ENCODE results near the gene CYTH1.

Gene CYTH1

GRCh38 chr17:78652024-78652423, 130.0 kb downstream of the CYTH1 start:
- DNase-seq (ENCODE audit: low spot score in 2 of 2): no peak
- Mint-ChIP-seq H3K9me3 (peaks cover 2% of the 10 kb centered on the region), H3K27me3 (peaks cover 4% of the 10 kb centered on the region), H3K36me3 (peaks cover 8% of the 10 kb centered on the region), H3K27ac (no peak overlapping the region), H3K4me1 (no peaks in the 10 kb centered on the region), H3K4me3 (no peak overlapping the region)
- no peak for ATAC-seq (ENCODE audit: low read depth)

GRCh38 chr17:78651554-78651953, 130.5 kb downstream of the CYTH1 start:
- Mint-ChIP-seq H3K4me3 (no peak overlapping the region), H3K9me3 (peaks cover 2% of the 10 kb centered on the region), H3K27me3 (peaks cover 4% of the 10 kb centered on the region), H3K36me3 (peaks cover 8% of the 10 kb centered on the region), H3K27ac (no peak overlapping the region), H3K4me1 (no peaks in the 10 kb centered on the region)
- no peak for DNase-seq (ENCODE audit: low spot score in 2 of 2)
- no peak for ATAC-seq (ENCODE audit: low read depth)

- Mint-ChIP-seq H3K36me3 (peaks cover 8% of the 10 kb centered on the region), H3K4me1 (peaks cover 6% of the 10 kb centered on the region), H3K27ac (no peak overlapping the region), H3K9me3 (peaks cover 2% of the 10 kb centered on the region), H3K27me3 (peaks cover 4% of the 10 kb centered on the region), H3K4me3 (no peak overlapping the region)
- no peak for DNase-seq (ENCODE audit: low spot score in 2 of 2)
- no peak for ATAC-seq (ENCODE audit: low read depth)
Observed at GRCh38 chr17:78650093-78650715, 131.9 kb downstream of the CYTH1 start.

GRCh38 chr17:78648293-78648692, 133.8 kb downstream of the CYTH1 start:
- ATAC-seq (ENCODE audit: low read depth): no peak
- Mint-ChIP-seq H3K27ac (peak overlapping the region; percentile 92), H3K4me1 (peaks cover 6% of the 10 kb centered on the region), H3K9me3 (peaks cover 2% of the 10 kb centered on the region), H3K36me3 (peaks cover 8% of the 10 kb centered on the region), H3K27me3 (no peaks in the 10 kb centered on the region), H3K4me3 (no peak overlapping the region)
- DNase-seq (ENCODE audit: low spot score in 2 of 2): no peak

GRCh38 chr17:78647032-78647431, 135.0 kb downstream of the CYTH1 start:
- ATAC-seq (ENCODE audit: low read depth) (no peak), DNase-seq (ENCODE audit: low spot score in 2 of 2) (no peak)
- Mint-ChIP-seq H3K27ac (peak overlapping the region; percentile 92), H3K4me1 (peaks cover 6% of the 10 kb centered on the region), H3K27me3 (no peaks in the 10 kb centered on the region), H3K9me3 (peaks cover 2% of the 10 kb centered on the region), H3K4me3 (no peak overlapping the region), H3K36me3 (peaks cover 8% of the 10 kb centered on the region)

- DNase-seq (ENCODE audit: low spot score in 2 of 2) (peak; percentile 57 to 79), ATAC-seq (ENCODE audit: low read depth) (peak; percentile 98)
- H3K4me3 Mint-ChIP-seq: peak overlapping the region; percentile 75
- H3K4me1 Mint-ChIP-seq: peaks cover 6% of the 10 kb centered on the region
- peak overlapping the region; percentile 92 for H3K27ac Mint-ChIP-seq
- H3K9me3 Mint-ChIP-seq: peaks cover 2% of the 10 kb centered on the region
- peaks cover 8% of the 10 kb centered on the region for H3K36me3 Mint-ChIP-seq
- H3K27me3 Mint-ChIP-seq: no peaks in the 10 kb centered on the region
Observed at GRCh38 chr17:78645421-78646295, 136.4 kb downstream of the CYTH1 start.

- Mint-ChIP-seq H3K27me3 (no peaks in the 10 kb centered on the region), H3K4me1 (peaks cover 6% of the 10 kb centered on the region), H3K27ac (peak overlapping the region; percentile 20), H3K9me3 (peaks cover 2% of the 10 kb centered on the region), H3K36me3 (peaks cover 8% of the 10 kb centered on the region), H3K4me3 (no peak overlapping the region)
- no peak for DNase-seq (ENCODE audit: low spot score in 2 of 2)
- ATAC-seq (ENCODE audit: low read depth): no peak
Observed at GRCh38 chr17:78644931-78645351, 137.1 kb downstream of the CYTH1 start.

GRCh38 chr17:78644224-78644623, 137.8 kb downstream of the CYTH1 start:
- H3K27ac Mint-ChIP-seq: peak overlapping the region; percentile 1
- no peak for ATAC-seq (ENCODE audit: low read depth)

GRCh38 chr17:78643326-78643725, 138.7 kb downstream of the CYTH1 start:
- H3K9me3 Mint-ChIP-seq: no peaks in the 10 kb centered on the region
- H3K36me3 Mint-ChIP-seq: peaks cover 3% of the 10 kb centered on the region
- H3K27ac Mint-ChIP-seq: peak overlapping the region; percentile 1
- ATAC-seq (ENCODE audit: low read depth) (no peak), DNase-seq (ENCODE audit: low spot score in 2 of 2) (no peak)
- H3K27me3 Mint-ChIP-seq: no peaks in the 10 kb centered on the region
- no peak overlapping the region for H3K4me3 Mint-ChIP-seq
- peaks cover 16% of the 10 kb centered on the region for H3K4me1 Mint-ChIP-seq

More at GRCh38 chr17:78644224-78644623, 137.8 kb downstream of the CYTH1 start:
- Mint-ChIP-seq H3K4me1 (peaks cover 10% of the 10 kb centered on the region), H3K36me3 (peaks cover 5% of the 10 kb centered on the region), H3K4me3 (no peak overlapping the region), H3K9me3 (peaks cover under 1% of the 10 kb centered on the region), H3K27me3 (no peaks in the 10 kb centered on the region)
- no peak for DNase-seq (ENCODE audit: low spot score in 2 of 2)

- no peaks in the 10 kb centered on the region for H3K36me3 Mint-ChIP-seq
- peaks cover 16% of the 10 kb centered on the region for H3K4me1 Mint-ChIP-seq
- no peaks in the 10 kb centered on the region for H3K9me3 Mint-ChIP-seq
- no peak overlapping the region for H3K4me3 Mint-ChIP-seq
- DNase-seq (ENCODE audit: low spot score in 2 of 2): no peak
- H3K27me3 Mint-ChIP-seq: no peaks in the 10 kb centered on the region
- no peak for ATAC-seq (ENCODE audit: low read depth)
- no peak overlapping the region for H3K27ac Mint-ChIP-seq
Observed at GRCh38 chr17:78642707-78643106, 139.4 kb downstream of the CYTH1 start.

GRCh38 chr17:78641666-78642065, 140.4 kb downstream of the CYTH1 start:
- no peak overlapping the region for H3K27ac Mint-ChIP-seq
- H3K4me1 Mint-ChIP-seq: peaks cover 16% of the 10 kb centered on the region
- no peaks in the 10 kb centered on the region for H3K27me3 Mint-ChIP-seq
- H3K36me3 Mint-ChIP-seq: no peaks in the 10 kb centered on the region
- H3K9me3 Mint-ChIP-seq: no peaks in the 10 kb centered on the region
- no peak overlapping the region for H3K4me3 Mint-ChIP-seq
- DNase-seq (ENCODE audit: low spot score in 2 of 2): no peak
- no peak for ATAC-seq (ENCODE audit: low read depth)

GRCh38 chr17:78641243-78641642, 140.8 kb downstream of the CYTH1 start:
- Mint-ChIP-seq H3K9me3 (no peaks in the 10 kb centered on the region), H3K36me3 (no peaks in the 10 kb centered on the region), H3K27ac (no peak overlapping the region), H3K4me1 (peaks cover 16% of the 10 kb centered on the region), H3K4me3 (no peak overlapping the region), H3K27me3 (no peaks in the 10 kb centered on the region)
- ATAC-seq (ENCODE audit: low read depth) (no peak), DNase-seq (ENCODE audit: low spot score in 2 of 2) (no peak)

GRCh38 chr17:78640700-78641099, 141.4 kb downstream of the CYTH1 start:
- H3K4me3 Mint-ChIP-seq: no peak overlapping the region
- H3K36me3 Mint-ChIP-seq: no peaks in the 10 kb centered on the region
- H3K9me3 Mint-ChIP-seq: no peaks in the 10 kb centered on the region
- ATAC-seq (ENCODE audit: low read depth) (no peak), DNase-seq (ENCODE audit: low spot score in 2 of 2) (no peak)
- H3K4me1 Mint-ChIP-seq: peaks cover 11% of the 10 kb centered on the region
- no peak overlapping the region for H3K27ac Mint-ChIP-seq
- no peaks in the 10 kb centered on the region for H3K27me3 Mint-ChIP-seq

GRCh38 chr17:78637643-78638420, 144.2 kb downstream of the CYTH1 start:
- Mint-ChIP-seq H3K4me1 (peaks cover 10% of the 10 kb centered on the region), H3K27ac (no peak overlapping the region), H3K9me3 (no peaks in the 10 kb centered on the region), H3K36me3 (no peaks in the 10 kb centered on the region), H3K27me3 (no peaks in the 10 kb centered on the region), H3K4me3 (no peak overlapping the region)
- no peak for ATAC-seq (ENCODE audit: low read depth)
- no peak for DNase-seq (ENCODE audit: low spot score in 2 of 2)
